SK-N-SH (cell line): Measurements from ENCODE around the gene PIGV.

Source experiments
- EZH2phosphoT487 ChIP-seq: fragments of 200-600 bp; sonication (generic); IDR thresholded peaks from 2 replicates; pipeline ENCODE4 v1.6.1; 2017; ENCODE audit warnings: low read depth, mixed run types, mild to moderate bottlenecking, antibody characterized with exemption, moderate library complexity, borderline replicate concordance
- NRF1 ChIP-seq: IDR thresholded peaks from 2 replicates; pipeline ENCODE4 v1.6.1; 2012; ENCODE audit warnings: low read depth, mild to moderate bottlenecking, low read length
- POLR2AphosphoS5 ChIP-seq: IDR thresholded peaks from 2 replicates; pipeline ENCODE4 v1.6.1; 2012; ENCODE audit warnings: low read depth, low read length
- TF ChIP-seq, protein P1 (sequence below): fragments of 200-600 bp; sonication (generic); IDR thresholded peaks from 2 replicates; pipeline ENCODE4 v1.6.1; 2017; ENCODE audit warnings: antibody characterized with exemption, mild to moderate bottlenecking, moderate library complexity

DNA sequence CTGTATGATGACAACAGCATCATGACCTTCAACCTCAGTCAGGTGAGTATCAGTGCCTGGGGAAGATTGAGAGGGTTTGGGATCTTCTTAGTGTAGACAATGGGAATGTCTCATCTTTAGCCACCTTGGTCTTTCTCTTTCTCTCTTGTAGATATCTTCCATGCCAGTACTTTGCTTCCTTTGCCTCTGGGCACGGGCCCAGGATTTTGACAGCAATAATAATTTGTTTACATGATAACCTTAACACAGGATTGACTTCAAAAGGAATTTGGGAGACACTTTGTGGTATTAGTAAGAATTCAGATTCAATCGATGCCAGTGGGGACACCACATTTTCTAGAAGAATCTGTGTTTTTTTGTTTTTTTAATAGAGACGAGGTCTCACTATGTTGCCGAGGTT is 12.1 kb upstream of the PIGV start:
- TF ChIP-seq, protein P1, sequence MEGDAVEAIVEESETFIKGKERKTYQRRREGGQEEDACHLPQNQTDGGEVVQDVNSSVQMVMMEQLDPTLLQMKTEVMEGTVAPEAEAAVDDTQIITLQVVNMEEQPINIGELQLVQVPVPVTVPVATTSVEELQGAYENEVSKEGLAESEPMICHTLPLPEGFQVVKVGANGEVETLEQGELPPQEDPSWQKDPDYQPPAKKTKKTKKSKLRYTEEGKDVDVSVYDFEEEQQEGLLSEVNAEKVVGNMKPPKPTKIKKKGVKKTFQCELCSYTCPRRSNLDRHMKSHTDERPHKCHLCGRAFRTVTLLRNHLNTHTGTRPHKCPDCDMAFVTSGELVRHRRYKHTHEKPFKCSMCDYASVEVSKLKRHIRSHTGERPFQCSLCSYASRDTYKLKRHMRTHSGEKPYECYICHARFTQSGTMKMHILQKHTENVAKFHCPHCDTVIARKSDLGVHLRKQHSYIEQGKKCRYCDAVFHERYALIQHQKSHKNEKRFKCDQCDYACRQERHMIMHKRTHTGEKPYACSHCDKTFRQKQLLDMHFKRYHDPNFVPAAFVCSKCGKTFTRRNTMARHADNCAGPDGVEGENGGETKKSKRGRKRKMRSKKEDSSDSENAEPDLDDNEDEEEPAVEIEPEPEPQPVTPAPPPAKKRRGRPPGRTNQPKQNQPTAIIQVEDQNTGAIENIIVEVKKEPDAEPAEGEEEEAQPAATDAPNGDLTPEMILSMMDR = no peak
- TF ChIP-seq POLR2AphosphoS5 (no peak), NRF1 (no peak), EZH2phosphoT487 (no peak)
